NCI-H2196 (cell line): ENCODE measurements around the gene SLC16A7.

Experiments
- DNase-seq: peaks from one replicate; lab custom pipeline; 2025; ENCODE audit not compliant: unreplicated experiment; lab: John Stamatoyannopoulos, UW

The SLC16A7 gene

DNA sequence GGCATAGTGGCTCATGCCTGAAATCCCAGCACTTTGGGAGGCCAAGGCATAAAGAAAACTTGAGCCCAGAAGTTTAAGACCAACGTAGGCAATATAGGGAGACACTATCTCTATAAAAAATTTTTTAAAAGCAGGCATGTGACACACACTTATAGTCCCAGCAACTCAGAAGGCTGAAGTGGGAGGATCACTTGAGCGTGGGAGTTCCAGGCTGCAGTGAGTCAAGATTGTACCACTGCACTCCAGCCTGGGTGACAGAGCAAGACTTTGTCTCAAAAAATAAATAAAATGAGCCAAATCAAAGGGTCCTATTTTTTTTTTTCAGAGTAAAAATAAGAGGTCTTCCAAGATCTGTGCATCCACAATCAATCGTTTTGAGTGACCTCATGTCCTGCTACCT is 237.6 kb downstream of the SLC16A7 start:
- DNase-seq = no peak

DNA sequence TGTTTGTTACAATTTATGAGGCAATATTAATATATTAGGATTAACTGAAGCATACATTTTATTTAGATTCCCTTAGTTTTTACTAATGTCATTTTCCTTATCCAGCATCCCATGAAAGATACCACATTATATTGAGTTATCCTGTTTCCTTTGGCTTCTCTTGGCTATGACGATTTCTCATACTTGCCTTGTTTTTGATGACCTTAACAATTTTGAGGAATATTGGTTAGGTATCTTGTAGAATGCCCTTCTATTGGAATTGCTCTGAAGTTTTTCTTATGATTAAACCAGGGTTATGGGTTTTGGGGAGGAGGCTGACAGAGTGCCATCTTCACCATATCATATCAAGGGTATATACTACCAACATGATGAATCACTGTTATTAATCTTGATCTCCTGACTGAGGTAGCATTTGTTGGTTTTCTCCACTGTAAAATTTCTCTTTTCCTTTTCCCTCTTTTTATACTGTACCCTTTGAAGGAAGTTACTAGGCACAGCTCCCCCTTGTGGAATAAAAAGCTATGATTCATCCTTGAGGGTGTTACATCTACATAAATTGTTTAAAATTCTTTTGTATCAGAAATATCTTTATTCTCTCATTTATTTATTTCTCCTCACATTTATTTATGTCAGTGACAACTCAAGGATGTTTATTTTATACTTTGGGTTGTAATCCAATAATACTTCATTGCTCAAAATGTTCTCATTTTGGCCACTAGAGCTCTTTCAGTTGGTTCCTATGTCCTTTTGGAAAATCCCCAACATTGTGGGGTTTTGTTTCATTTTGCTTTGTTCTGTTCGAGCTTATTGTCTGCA is 239.0 kb downstream of the SLC16A7 start:
- DNase-seq = peak; percentile 18
